Stimulated activated CD4-positive, alpha-beta T cell treated with anti-CD3 and anti-CD28 coated beads, Interleukin-15, amount 100 ng/mL, for 48 hours (primary cell): Measurements from ENCODE around the gene TBC1D4.
"Not testable (repeated sequence)": the region's sequence is repeated elsewhere in the genome, so short reads cannot be mapped to it uniquely, and the experiment has no call there.

Experiments used
- DNase-seq, 2 donors: peaks; one replicate each; pipeline ENCODE4 v3.0.0-alpha.2; 2020; ENCODE audit warnings: low read depth in 2 of 2

Gene TBC1D4

GRCh38 chr13:75273695-75274094 is 208.3 kb downstream of the TBC1D4 start:
- not testable (repeated sequence) for DNase-seq

GRCh38 chr13:75271846-75272245 is 210.1 kb downstream of the TBC1D4 start:
- DNase-seq: no peak

- DNase-seq: not testable (repeated sequence)
These were observed 213.5 kb downstream of the TBC1D4 start for GRCh38 chr13:75268481-75268880.

GRCh38 chr13:75264611-75265010 is 217.4 kb downstream of the TBC1D4 start:
- no peak for DNase-seq

GRCh38 chr13:75263741-75264407 is 218.1 kb downstream of the TBC1D4 start:
- no peak for DNase-seq

GRCh38 chr13:75258159-75258782 is 223.7 kb downstream of the TBC1D4 start:
- DNase-seq: no peak

GRCh38 chr13:75256922-75257321 is 225.0 kb downstream of the TBC1D4 start:
- DNase-seq: no peak

- no peak for DNase-seq
These were observed 226.3 kb downstream of the TBC1D4 start for GRCh38 chr13:75255653-75256052.

- no peak for DNase-seq
These were observed 226.8 kb downstream of the TBC1D4 start for GRCh38 chr13:75255147-75255546.

GRCh38 chr13:75251188-75251587 is 230.8 kb downstream of the TBC1D4 start:
- no peak for DNase-seq

GRCh38 chr13:75250526-75251178 is 231.3 kb downstream of the TBC1D4 start:
- no peak for DNase-seq

- DNase-seq: not testable (repeated sequence)
These were observed 236.4 kb downstream of the TBC1D4 start for GRCh38 chr13:75245578-75245977.

- not testable (repeated sequence) for DNase-seq
These were observed 241.7 kb downstream of the TBC1D4 start for GRCh38 chr13:75240240-75240639.

- no peak for DNase-seq
These were observed 245.2 kb downstream of the TBC1D4 start for GRCh38 chr13:75236774-75237173.
